Retinal pigment epithelial cell (primary cell): Measurements from ENCODE around the gene UBN2.
"Not testable (repeated sequence)": the region's sequence is repeated elsewhere in the genome, so short reads cannot be mapped to it uniquely, and the experiment has no call there.

Experiments used
- DNase-seq: peaks from one replicate; pipeline ENCODE4 v3.0.0-alpha.2; 2010; ENCODE audit warnings: low read depth
- H3K4me3 ChIP-seq: 2 replicates; pipeline ENCODE4 v1.5.1; 2011; ENCODE audit warnings: mild to moderate bottlenecking, low read length, control low read depth, moderate library complexity
- TF ChIP-seq, protein P1 (sequence below): conservative IDR thresholded peaks from 2 replicates; pipeline ENCODE4 v1.5.1; 2011; ENCODE audit warnings: low read depth, low read length, control low read depth, inconsistent platforms

UBN2 gene

DNA sequence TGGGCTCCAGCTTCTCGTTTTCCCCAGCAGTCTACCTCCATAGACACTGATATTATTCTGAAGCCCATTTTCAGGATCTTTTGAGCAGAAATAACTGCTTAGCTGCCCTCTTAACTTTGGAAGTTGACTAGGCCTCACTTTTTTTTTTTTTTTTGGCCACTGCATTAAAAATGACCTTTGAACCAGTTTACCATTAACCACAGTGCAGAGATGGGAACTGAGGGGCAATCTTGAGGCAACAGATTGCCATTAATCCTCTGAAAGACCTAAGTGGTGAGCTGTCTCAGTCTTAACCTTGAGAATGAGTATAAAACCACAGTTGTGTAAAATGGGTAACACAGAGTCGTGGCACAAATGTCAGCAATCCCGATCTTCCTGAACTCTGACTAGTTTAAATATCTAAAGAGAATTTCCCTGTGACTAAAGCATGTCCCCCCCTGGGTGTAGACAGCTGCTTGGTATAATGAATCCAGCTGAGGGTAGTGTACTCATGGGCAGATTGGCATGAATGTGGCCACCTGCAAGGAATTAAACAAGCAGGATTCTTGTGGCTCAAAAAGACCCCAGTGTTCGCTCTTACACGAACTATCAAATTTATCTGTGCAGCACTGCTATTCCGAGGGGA, 64.0 kb downstream of the UBN2 start:
- no peak overlapping the region for H3K4me3 ChIP-seq
- TF ChIP-seq, protein P1, sequence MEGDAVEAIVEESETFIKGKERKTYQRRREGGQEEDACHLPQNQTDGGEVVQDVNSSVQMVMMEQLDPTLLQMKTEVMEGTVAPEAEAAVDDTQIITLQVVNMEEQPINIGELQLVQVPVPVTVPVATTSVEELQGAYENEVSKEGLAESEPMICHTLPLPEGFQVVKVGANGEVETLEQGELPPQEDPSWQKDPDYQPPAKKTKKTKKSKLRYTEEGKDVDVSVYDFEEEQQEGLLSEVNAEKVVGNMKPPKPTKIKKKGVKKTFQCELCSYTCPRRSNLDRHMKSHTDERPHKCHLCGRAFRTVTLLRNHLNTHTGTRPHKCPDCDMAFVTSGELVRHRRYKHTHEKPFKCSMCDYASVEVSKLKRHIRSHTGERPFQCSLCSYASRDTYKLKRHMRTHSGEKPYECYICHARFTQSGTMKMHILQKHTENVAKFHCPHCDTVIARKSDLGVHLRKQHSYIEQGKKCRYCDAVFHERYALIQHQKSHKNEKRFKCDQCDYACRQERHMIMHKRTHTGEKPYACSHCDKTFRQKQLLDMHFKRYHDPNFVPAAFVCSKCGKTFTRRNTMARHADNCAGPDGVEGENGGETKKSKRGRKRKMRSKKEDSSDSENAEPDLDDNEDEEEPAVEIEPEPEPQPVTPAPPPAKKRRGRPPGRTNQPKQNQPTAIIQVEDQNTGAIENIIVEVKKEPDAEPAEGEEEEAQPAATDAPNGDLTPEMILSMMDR = no peak
- DNase-seq = no peak

DNA sequence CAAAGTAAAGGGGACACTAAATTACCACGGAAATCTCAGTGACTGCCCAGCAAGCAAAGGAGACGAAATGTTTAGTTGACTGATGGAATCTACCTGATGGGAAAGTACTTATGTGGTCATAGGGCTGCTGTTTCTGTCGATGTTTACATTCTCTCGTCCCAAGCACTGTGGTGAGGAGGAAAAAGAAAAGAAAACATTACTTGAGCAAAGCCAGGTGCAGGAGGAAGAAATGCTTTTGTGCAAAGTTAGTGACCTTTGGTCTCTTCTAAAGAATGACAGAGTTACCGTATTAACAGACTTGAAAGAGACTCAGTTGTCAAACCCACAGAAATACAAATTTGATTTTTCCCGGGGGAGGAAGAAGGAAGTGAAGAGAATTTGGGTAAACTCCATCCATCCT, 66.8 kb downstream of the UBN2 start:
- no peak overlapping the region for H3K4me3 ChIP-seq
- TF ChIP-seq, protein P1 = no peak
- DNase-seq = no peak

DNA sequence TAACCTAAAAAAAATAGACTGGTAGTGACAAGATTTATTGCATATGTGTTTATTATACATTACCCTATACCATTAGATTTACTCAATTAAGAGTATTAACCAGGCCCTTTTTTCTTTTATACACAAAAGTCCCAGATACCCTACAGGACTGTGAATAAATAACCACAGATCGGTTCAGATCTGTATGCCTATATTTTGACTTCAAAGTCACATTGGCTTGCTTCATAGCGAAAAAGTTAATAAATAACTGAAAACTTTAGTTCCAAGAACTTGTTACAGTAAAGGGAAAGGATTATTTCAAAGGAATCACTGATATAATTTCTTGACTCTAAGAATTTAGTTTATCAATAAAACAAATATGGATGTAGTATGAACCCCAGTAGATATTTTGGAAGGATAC, 68.3 kb downstream of the UBN2 start:
- H3K4me3 ChIP-seq = no peak overlapping the region
- DNase-seq = no peak
- TF ChIP-seq, protein P1 = no peak

DNA sequence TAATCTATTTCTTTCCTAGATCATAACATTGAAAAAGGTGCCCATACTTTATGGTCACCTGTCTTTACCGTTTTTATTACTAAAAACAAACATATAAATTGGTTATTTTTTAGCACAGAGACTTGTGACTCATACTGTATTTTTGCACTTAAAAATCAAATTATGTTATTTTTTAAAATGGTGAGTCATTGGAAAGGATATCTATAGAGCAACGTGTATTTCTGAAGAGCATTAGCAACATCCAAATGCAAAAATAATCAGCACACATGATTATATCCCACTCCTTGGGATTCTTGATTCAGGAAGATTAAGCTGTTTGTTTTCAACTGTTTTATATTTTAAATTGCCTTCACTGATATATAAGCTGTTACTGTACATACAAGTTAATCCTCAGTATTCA, 69.4 kb downstream of the UBN2 start:
- H3K4me3 ChIP-seq = no peak overlapping the region
- TF ChIP-seq, protein P1 = no peak
- no peak for DNase-seq

DNA sequence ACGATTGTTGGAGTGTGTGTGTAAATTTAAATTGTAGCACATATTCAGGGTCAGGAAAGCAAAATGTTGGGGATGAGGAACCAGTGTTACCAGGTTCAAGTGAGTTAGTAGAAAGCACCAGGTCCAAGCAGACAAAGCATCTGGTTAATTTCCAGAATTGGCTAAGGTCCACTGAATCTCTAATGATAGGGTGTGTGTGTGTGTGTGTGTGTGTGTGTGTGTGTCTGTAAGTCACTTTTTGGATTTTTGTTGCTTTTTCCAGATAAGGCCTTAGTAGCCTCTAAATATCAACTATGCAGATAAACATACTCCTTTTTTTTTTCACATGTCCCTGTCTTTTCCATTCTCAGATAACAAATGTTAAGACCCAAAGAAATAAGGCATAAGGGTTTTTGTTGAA, 73.5 kb downstream of the UBN2 start:
- H3K4me3 ChIP-seq = no peak overlapping the region
- TF ChIP-seq, protein P1 = no peak
- no peak for DNase-seq

DNA sequence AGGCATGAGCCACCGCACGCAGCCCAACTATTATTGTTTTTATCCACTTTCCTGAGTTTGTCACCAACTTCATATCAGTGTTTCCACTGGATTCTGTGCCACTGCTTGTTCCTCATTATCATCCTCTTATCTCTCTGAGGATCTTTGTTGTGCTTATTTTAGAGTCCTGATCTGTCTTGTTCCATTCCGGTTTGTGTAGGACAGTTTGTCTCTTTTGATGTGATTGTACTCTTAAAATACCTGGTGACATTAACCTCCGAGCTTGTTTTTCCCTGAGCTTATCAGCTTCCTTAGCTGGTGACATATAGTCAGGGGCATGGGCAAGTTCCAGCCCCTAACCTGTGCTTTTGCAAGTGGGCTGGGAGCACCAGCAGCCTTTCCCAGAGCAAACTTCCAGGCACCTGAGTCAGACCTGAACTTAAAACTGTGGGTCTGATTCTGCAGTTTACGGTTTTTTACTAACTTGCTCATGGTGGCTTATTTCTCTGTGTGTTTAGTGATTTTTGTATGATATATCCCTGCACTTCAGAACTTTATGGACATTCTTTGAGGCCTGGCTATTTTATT, 87.0 kb downstream of the UBN2 start:
- H3K4me3 ChIP-seq = no peak overlapping the region
- no peak for DNase-seq
- TF ChIP-seq, protein P1 = no peak

DNA sequence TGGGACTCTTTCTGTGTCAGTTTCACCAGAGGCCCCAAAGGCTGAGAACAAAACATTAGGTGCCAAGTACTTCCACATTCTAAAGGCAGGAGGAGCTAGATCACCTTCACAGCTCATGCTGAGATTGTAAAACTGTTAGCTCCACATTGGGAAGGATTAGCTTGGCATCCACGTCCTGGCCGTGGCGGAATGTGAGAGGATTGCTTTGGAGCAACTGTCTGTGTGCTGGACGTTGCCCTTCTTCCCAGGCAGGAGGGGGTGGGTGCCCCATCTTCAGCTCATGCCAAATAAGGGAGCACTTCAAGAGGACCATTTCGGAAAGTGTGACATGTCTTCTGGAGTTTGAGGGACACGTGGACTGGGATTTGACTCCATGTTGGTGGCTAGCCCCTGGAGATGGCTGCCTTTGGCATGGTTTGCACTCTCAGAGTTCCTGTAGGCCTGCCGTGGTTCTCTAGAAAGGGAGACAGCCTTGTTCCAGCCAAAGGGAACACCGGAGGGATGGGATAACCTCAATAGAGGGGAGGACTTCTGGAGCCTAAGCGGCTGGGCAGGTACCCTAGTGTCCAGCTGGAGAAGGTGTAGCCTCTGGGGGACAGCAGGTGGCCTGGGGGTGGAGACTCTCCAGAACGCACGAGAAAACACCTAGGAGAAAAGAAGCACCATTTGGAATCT, 90.2 kb downstream of the UBN2 start:
- peak; percentile 20 for DNase-seq
- no peak overlapping the region for H3K4me3 ChIP-seq
- TF ChIP-seq, protein P1 = peak; percentile 74

DNA sequence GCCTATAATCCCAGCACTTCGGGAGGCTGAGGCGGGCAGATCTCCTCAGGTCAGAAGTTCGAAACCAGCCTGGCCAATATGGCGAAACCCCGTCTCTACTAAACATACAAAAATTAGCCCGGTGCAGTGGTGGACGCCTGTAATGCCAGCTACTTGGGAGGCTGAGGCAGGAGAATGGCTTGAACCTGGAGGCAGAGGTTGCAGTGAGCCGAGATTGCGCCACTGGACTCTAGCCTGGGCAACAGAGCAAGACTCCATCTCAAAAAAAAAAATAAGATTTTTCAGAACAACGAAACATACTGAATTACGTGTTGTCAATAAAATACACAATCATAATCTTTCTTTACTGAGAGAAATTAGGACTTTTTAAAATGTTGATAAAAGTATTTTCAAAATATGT, 93.7 kb downstream of the UBN2 start:
- not testable (repeated sequence) for H3K4me3 ChIP-seq, DNase-seq
